HG02938 (cell line): Measurements from ENCODE around the gene COPS9.

Experiments
- ATAC-seq: cut with Tn5 transposase; IDR thresholded peaks from one replicate; pipeline ENCODE4 v1.9.1; 2021; ENCODE audit warnings: mild to moderate bottlenecking, moderate library complexity; ENCODE audit not compliant: unreplicated experiment

COPS9 gene

DNA sequence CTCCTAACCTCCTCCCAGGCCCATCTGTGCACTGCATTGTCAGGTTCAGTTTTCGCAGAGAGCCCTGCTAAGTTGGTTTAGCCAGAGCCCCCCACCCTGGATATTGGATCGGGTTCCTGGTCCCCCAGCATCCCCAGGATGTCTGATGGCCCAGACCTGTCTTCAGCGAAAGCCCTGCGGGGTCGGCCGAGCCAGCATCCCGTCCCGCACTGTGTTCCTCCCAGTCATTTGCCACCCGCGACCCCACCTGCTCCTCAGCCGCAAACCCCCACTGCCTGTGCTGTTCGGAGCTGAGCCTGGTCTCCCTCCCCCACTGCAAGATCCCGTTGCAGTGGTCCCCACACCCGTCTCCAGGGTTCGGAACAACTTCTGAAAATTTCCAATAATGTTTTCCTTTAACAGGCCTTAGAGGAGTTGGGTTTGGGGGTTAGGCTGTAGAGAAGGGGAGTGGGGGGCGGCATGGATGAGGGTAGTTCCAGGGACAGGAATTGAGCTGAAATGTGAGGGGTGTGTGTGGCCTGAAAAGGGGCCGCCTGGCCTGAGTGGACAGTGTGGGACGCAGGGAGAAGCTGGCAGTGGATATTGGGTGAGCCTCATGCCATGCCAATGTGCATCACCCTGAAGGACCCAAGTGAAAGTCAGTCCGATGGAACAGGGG, 1.6 kb upstream of the COPS9 start:
- no peak for ATAC-seq

DNA sequence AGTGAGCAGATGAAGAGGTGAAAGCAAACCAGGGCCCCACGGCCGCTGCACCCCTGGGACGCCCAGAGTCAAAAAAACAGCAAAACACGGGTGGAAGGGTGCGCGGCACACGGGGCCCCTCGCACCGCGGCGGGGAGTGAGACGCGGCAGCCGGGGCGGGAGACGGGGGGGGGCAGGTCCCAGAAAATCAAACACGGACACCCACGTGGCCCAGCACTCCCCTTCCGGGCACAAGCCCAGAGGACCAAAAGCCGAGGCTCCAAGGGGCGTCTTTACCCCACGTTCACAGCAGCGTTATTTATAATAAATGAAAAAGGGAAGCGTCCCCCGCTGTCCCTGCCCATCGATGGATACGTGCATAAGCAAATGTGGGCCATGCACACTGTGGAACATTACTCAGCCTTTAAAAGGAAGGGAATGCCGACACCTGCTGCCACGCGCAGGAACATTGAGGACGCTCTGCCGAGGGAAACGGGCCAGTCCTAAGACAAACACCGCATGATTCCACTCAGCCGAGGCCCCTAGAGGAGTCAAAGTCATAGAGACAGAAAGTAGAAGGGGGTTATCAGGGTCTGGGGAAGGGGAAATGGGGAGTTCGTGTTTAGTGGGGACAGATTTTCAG, 677 bp upstream of the COPS9 start:
- no peak for ATAC-seq

DNA sequence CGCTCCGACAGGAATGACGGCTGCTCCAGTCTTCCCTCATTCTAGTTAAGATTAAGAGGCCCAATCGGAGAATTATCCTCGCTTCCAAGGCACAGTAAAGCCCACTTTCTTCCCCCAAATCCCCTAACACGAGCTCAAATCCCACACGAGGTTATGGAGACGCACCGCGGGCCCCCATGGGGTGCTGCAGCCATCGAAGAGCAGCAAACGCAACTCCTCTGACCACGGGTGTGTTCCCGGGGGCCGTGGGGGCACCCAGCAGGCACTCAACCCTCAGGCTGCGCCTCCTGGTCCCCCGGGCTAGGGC, 446 bp downstream of the COPS9 start:
- peak; percentile 28 for ATAC-seq

DNA sequence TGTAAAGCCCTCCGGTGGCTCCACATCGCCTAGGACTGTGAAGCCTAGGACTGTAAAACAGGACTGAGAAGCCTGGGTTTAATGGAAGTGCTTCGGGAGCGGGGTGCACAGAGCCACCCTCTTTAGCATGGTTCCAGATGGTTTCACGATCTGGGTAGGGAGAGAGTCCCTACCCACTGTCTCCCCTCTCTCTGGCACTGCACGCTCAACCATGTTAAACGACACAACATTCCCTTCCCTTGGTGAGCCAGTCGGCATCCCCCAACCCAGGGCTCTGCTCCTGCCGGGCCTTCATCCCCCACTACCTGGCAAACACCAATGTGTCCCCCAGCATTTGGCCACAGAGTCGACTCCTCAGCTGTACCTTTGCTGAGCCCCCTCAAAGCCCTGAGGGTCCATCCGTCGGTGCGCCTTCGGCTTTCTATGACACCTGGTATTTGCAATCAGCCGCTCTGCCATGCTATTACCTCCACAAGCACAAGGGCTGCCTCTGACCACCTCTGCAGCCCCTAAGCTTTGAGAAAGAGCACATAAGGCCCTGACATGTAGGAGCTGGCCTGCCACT, 1.1 kb downstream of the COPS9 start:
- ATAC-seq, result no peak

DNA sequence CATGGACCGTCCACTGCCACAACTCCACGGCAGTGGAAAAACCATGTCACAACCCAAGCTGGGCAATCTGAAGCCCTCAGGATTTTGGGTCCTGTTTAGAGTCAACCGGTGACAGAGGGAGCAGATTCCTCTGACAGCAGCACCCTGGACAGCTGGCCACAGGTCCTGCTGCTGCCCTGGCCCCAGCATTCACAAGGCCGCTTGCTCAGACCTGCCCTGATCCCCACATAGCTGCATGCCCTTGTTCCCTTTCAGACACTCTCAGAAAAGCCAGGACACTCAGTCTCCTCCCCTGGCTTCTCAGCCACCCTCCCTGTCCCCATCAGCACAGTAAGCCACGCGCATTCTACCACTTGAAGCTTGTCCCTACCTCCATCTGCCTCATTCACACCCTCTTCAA, 1.6 kb downstream of the COPS9 start:
- no peak for ATAC-seq

DNA sequence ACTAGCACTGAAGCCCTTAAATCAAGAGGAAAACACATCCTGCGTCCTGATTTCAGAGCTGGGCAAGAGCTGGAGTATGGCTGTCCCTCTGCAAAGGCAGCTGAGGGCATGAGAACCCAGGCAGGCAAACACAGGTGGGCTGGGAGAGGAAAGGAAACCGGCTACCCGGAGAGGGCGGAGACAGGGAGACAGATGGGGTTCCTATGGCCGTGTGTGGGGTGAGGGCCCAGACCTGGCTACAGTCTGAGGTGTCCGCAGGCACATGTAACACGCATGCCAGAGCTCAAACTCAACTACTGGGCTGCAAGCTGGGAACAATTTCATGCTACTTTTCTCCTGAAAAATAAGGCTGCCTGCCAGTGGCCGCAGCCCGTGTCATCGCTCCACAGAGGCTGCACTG, 2.7 kb downstream of the COPS9 start:
- no peak for ATAC-seq

DNA sequence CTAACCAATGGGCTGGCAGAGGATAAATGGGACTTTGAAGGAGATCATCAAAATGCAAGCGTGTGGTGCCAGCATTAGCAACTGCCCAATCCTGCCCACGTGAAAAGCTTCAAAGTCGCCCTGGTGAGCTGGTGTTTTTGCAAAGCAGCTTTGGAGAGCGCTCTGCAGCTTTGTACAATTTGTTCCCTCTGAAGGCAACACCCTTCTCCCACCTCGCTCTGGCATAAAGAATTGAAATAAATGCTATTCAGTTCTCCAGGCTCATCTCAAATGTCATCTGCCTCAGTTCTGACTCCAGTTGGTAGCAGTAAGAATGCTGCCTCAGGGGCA, 3.5 kb downstream of the COPS9 start:
- no peak for ATAC-seq

DNA sequence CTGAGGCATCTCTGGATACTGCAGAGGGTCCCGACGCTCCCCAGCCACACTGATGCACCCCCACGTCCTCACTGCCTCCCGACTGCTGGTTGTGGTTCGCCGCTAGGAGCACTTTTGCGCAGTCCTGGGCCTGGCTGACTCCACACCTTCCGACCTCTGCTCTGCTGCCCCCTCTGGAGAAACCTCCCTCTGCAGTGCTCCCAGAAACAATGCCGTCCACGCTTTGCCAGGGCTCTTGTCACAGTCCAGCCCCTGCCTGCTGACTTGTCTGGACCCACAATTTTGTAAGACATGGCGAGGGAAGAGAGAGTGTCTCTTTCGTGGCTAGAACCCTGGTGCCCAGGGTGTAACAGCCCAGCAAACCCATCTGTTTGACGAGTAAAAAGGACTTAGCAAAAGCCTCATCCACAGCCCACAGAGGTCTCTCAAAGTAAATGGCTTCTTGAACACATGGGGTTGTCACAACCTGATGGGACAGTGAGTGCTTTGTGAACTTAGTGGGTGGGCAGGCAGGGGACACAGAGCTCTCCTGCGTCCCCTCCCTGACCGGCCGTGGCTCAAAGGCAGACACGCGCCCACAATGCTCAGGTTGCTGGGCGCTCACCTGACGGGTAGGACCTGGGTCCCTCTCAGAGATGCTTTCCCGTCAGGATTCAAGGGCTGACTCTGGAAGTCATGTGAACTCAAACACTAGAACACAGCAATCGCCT, 4.0 kb downstream of the COPS9 start:
- ATAC-seq, result no peak

DNA sequence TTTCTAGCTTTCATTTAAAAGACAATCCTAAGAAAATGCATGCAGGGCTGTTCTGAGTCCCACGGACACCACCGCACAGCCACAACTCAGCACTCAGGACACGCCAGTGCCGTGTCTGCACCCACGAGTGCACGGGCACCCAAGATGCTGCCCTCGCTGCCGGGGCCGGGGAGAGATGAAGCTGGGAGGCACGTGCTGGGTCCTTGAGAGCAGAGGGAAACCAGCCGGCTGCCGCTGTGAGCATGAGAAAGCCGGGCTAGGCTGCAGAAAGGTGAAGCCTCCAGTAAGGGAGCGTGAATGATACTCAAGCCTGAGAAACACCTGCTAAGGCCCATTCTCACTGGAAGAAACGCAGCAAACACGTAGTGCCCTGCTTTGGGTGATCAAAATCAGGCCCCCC, 4.8 kb downstream of the COPS9 start:
- ATAC-seq, result no peak

DNA sequence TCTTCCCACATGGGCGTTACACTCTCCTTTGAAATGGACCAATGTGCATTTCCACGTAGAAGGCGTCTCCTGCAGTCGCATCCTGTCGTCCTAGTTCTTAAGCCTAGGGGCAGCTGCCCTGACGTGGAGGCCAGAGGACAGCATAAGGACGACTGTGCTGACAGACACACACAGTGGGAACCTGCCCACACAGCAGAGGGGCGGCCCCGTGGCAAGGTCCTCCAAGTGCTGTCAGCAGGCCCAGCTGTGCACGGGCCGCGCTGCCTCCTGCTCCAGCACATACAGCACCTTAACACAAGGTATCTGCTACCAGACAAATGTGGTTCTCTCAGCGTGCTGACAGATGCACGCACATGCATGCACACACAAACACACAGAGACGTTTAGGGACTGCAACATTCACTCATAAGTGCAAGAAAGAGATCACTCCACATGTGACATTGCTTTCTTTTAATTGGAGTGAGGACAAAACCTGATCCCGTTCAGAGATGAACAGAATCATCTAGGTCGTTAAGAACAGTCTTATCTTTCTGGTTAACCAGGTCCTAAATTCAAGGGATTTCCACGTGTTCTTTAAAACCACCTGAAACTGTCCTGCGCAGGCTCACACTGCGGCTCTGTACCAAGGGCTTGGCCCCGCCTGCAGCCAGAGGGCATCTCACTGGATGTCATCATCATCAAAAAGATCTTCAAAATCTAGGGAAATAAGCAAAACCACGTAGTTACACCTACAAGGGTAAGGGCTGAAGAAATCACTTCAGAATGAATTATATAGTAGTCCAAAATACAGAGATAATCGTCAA, 5.5 kb downstream of the COPS9 start:
- no peak for ATAC-seq

DNA sequence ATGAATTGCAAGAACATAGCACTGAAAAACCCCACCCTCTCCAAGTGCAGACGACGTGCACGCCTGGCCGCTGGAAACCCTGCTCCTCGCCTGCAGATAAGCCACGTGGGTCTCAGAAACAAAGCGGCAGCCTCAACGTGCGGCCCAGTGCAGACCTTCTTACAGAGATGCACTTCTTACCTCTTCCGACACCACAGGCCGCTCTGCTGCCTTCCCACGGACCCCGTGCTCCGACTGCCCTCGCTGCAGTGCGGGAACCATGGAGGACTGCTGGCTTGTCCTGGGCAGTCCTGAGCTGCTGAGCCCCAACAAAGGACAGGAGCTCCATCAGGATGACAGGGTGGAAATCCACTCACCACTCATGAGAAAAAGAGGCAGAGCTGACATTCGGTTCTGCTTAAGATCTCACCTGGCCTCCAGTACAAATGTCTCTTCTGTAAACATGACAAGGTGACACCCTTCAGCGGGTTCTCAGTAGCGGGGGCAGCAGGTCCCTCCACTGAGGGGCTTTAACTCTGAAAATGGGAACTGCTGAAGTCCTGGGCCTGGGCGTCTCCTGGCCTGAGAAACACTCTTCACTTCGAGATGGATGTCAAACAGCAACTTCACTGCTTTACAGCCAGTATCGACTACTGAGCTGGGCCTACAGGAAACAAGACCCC, 6.2 kb downstream of the COPS9 start:
- no peak for ATAC-seq

DNA sequence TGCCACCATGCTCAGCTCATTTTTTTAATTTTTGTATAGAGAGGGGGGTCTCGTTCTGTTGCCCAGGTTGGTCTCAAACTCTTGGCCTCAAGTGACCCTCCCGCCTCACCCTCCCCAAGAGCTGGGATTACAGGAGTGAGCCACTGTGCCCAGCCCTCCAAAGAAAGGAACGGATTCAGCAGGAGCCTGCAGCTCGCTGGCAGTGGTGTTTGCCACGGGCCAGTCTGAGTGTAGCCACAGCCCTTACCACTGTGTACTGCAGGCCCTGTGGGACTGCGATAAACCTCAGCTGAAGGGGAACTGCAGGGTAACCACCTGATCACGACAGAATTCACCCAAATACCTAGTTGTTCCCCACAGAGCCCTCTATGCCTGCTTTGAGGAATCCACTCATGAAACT, 6.8 kb downstream of the COPS9 start:
- ATAC-seq, result no peak

DNA sequence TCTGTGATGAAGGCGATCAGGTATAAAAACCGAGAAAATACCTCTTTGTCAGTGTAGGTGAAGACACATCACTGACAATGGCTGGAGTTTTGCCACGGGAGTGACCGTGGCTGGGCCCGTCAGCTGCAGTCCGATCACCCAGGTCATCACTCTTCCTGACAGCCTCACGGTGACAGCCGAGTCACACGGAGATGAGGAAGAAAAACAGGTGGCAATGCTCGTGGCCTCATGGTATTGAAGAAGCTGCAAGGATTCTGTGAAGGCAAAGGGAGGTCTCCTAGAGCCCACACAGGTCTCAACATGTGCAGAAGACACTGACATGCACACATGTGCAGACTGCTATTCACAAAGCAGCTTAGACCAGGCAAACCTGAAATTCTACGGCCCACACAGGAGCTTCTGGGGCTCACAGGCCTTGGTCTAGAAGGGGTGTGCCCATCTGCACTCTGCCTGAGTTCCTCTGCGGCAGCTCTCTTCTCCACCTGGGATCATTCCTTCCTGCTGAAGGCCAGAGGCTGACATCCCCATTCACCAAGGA, 7.4 kb downstream of the COPS9 start:
- ATAC-seq, result no peak

DNA sequence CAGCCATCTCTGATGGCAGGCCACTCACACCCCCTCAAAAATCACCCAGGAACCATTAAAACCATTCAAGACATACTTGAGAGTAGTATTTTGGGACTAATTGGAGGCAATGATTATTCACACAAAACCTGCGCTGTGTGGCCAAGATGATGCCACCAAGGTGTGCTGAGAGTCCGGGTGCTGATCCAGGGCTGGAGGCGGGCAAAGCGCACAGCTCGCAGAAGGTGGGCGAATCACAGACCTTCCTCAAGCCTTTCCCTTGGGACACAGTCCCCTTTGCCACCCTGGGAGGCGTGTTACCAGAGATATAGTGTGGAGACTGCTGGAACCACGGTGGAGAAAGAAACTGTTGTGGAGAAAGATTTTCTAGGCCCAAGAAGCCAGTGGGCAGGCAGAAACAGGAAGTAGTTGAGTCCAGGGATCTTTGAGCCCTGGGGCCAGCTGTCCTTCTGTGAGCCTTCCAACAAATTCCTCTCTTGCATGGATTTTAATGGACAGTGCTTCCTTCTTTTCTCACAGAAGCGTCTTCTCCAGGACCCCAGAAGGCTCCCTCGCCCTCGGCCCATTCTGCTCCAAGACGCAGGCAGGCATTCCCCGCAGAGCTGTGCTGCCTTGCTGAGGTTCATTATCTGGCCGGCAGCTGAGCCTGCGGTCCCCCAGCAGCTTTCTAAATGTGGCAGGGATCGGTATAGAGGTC, 8.0 kb downstream of the COPS9 start:
- ATAC-seq, result no peak

DNA sequence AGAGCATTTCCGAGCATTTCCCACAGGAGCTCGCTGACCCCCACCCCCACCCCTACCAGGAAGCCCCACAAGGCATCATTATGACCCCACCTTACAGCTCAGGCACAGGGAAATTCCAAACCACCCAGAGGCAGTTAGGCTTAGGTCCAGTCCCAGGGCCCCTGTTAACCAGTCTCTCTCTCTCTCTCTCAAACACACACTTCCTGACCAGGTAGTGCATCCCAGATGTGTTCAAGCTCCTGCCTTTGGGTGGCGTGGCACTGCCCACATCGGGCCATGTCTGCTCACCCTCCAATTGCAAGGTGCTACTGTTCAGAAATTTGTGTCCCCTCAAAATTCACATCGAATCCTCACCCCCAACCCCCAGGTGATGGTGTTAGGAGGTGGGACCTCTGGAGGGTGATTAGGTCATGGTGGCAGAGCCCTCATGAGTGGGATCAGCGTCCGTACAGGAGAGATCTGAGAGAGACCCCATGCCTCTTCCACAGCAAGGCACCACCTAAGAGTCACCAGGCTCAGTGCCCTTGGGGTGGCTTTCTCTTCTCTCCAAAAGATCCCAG, 8.8 kb downstream of the COPS9 start:
- ATAC-seq, result no peak

DNA sequence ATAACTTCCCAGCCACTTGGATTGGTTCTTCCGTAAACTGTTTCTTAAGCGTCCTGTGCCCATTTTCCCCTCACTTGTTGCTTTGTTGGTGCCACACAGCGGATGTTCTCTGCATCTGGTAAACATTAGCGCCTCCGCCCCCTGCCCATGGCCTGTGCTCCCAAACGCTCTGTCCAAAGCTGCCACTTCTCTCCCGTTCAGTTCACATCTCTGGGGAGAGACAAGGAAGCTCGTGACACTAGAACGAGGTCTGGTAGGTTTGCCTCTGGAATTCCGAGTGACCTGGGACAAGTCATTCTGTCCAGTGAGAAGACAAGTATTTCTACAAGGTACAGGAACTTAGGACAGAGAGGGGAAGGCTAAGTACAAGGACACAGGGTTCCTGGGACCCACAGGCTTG, 9.4 kb downstream of the COPS9 start:
- ATAC-seq, result no peak

DNA sequence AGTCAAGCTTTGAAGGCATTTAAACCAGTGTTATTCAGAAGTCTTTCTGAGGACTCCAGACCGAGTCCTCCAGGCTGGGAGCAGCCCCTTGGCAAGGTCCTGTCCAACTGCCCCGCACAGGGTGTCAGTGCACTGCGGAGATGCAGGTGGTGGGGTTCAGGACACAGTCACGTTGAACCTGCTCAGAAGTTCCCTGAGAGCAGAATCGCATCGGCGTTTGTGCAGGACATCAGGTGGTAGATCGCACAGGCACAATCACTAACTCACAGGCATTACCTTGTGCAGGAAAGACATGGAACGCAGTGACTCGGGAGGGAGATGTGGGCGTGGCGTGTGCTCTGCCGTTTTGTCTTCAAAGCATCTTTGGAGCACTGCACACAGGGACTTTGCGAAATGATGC, 10.4 kb downstream of the COPS9 start:
- no peak for ATAC-seq

DNA sequence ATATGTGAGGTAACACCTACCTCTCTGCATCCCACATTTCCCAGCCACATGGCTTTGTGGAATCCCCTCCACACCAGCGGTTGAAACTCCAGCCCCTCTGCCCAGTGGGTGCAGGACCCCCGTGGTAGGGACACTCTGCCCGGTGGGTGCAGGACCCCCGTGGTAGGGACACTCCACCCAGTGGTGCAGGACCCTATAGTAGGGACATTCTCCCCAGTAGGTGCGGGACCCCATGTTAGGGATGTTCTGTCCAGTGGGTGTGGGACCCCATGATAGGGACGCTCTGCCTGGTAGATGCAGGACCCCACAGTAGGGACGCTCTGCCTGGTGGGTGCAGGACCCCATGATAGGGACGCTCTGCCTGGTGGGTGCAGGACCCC, 11.5 kb downstream of the COPS9 start:
- ATAC-seq, result no peak

DNA sequence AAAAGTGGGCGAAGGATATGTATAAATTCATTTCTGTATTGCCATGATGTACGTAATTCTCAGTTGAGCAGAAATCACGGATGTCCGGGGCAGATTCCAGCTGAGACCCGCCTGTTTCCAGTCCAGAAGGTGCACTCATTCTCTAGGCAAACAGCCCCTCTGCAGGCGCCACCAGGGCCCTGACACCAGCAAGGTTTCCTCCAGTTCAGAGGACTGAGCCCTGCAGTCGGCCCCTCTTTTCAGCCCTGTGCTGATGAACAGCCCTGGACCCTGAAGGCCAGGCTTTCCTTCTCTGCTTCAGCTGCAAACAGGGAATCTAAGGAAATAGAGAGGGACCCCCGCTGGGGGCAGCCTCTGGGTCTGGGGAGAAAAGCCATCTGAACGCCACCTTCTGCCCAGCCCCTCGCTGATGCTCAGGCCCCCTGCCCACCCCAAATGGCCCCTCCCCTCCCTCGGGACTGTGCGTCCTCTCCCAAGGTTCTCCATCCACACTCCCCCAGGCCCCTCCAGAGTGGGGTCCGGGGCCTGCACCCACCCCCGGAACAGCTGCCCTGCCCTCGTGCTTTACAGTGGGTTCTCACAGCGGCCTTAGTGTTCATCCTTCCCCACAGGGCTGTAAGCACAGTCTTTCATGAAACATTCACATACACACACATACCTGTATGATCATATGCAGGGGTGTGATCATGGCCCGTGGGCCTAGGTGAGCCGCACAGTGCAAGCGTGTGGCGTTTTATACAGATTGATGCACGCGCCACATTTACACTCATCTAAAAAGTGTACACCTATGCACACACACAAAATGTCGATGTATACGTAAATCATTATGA, 12.1 kb downstream of the COPS9 start:
- ATAC-seq, result no peak
